MCF 10A (cell line): Measurements from ENCODE around the gene TAF3. TPM values are rescaled to one million over a fixed set of nuclear protein-coding genes. Genes with fewer than 3 reads are reported as not detected.
A peak's percentile ranks its signal among the peaks of the same experiment; 100 is the strongest.

Experiments used
- BruUV-seq: library from RNA; stranded (reverse); fragments of 400-500 nt; replicated peaks from 2 replicates; lab custom pipeline; 2021; lab: Mats Ljungman, UMichigan
- CTCF ChIA-PET: fragments of 300-600 bp; sonication (Branson Sonifier 250); formaldehyde crosslinking; extraction: SDS; loops from one replicate; lab custom pipeline; 2021; ENCODE audit warnings: antibody characterized with exemption, inconsistent platforms; lab: Yijun Ruan, JAX
- POLR2A ChIA-PET: fragments of 300-600, 350-650 bp; sonication (Branson Sonifier 250); formaldehyde crosslinking; extraction: SDS; loops from one replicate; lab custom pipeline; 2020; ENCODE audit warnings: antibody characterized with exemption, inconsistent platforms; lab: Yijun Ruan, JAX
- DNase-seq: peaks from one replicate; pipeline ENCODE4 v3.0.0-alpha.2; 2018; ENCODE audit not compliant: unreplicated experiment
- H3K27ac Mint-ChIP-seq: one replicate; pipeline ENCODE4 v1.8.0; 2022; ENCODE audit warnings: mild to moderate bottlenecking, low read depth, mixed read lengths; ENCODE audit not compliant: unreplicated experiment
- H3K27me3 Mint-ChIP-seq: one replicate; pipeline ENCODE4 v1.8.0; 2022; ENCODE audit warnings: mixed read lengths; ENCODE audit not compliant: insufficient read depth, unreplicated experiment
- H3K36me3 Mint-ChIP-seq: one replicate; pipeline ENCODE4 v1.8.0; 2022; ENCODE audit warnings: mild to moderate bottlenecking, moderate library complexity, mixed read lengths; ENCODE audit not compliant: insufficient read depth, unreplicated experiment
- H3K4me1 Mint-ChIP-seq: one replicate; pipeline ENCODE4 v1.8.0; 2022; ENCODE audit warnings: mixed read lengths; ENCODE audit not compliant: insufficient read depth, unreplicated experiment
- H3K4me3 Mint-ChIP-seq: one replicate; pipeline ENCODE4 v1.8.0; 2022; ENCODE audit warnings: mild to moderate bottlenecking, moderate library complexity, mixed read lengths; ENCODE audit not compliant: unreplicated experiment
- H3K9me3 Mint-ChIP-seq: one replicate; pipeline ENCODE4 v1.8.0; 2022; ENCODE audit warnings: mixed read lengths; ENCODE audit not compliant: unreplicated experiment
- CTCF ChIP-seq: fragments of 200-600 bp; IDR thresholded peaks from one replicate; pipeline ENCODE4 v1.8.0; 2022; ENCODE audit warnings: antibody characterized with exemption, mild to moderate bottlenecking; ENCODE audit not compliant: unreplicated experiment
- intact Hi-C: fragments of 100-400 bp; cut with micrococcal nuclease; formaldehyde crosslinking; loops from 2 replicates; pipeline ENCODE4 v1.14.1; 2022
- total RNA-seq: library from RNA; stranded (reverse); gene quantifications from 2 replicates; pipeline ENCODE4 v1.2.3, GENCODE V29; 2022

Gene TAF3
- total RNA-seq, 1 experiment from 2014 or later, result 9.9 TPM

GRCh38 chr10:7788639-7789286 lies 29.5 kb upstream of the TAF3 start:
- Mint-ChIP-seq H3K4me3 (no peak overlapping the region), H3K4me1 (peaks cover 37% of the 10 kb centered on the region), H3K27me3 (no peaks in the 10 kb centered on the region), H3K9me3 (no peaks in the 10 kb centered on the region), H3K27ac (no peak overlapping the region), H3K36me3 (peaks cover 29% of the 10 kb centered on the region)
- ChIA-PET POLR2A (interaction anchor here (0.5 to 3.5 kb wide), 31 partner anchors 9 to 1467 kb away, joined by 3 to 129 read pairs (median 3); partner anchors contain the start of gene TAF3), CTCF (interaction anchor here (0.7 to 1.2 kb wide), 4 partner anchors 28 to 330 kb away, joined by 3 read pairs; no protein-coding TSS in a partner anchor)
- BruUV-seq, result TSS peak; percentile 37
- DNase-seq, result peak; percentile 65
- no peak for TF ChIP-seq CTCF
- intact Hi-C loops, result loop anchor here (1.0 kb wide), 1 partner anchor 30 kb away; the partner anchor contains the start of gene TAF3

GRCh38 chr10:7789390-7789789 lies 28.9 kb upstream of the TAF3 start:
- H3K4me3 Mint-ChIP-seq, result no peak overlapping the region
- TF ChIP-seq CTCF, result no peak
- H3K9me3 Mint-ChIP-seq, result no peaks in the 10 kb centered on the region
- peaks cover 29% of the 10 kb centered on the region for H3K36me3 Mint-ChIP-seq
- peak; percentile 23 for DNase-seq
- no TSS peak for BruUV-seq
- POLR2A ChIA-PET, result interaction anchor here (0.6 to 3.5 kb wide), 10 partner anchors 9 to 1365 kb away, joined by 3 to 129 read pairs (median 16); partner anchors contain the start of gene TAF3
- H3K27me3 Mint-ChIP-seq, result no peaks in the 10 kb centered on the region
- no peak overlapping the region for H3K27ac Mint-ChIP-seq
- H3K4me1 Mint-ChIP-seq, result peaks cover 33% of the 10 kb centered on the region
- CTCF ChIA-PET, result interaction anchor here (0.5 to 1.2 kb wide), 4 partner anchors 29 to 177 kb away, joined by 3 read pairs; partner anchors contain the start of gene TAF3
- intact Hi-C loops, result no loop called here

- intact Hi-C loops, result no loop called here
- ChIA-PET CTCF (interaction anchor here (0.8 to 1.4 kb wide), 3 partner anchors 23 to 1512 kb away, joined by 3 to 4 read pairs (median 3); no protein-coding TSS in a partner anchor), POLR2A (interaction anchor here (1.6 to 2.4 kb wide), 2 partner anchors 16 to 26 kb away, joined by 9 to 17 read pairs; partner anchors contain the start of gene TAF3)
- no TSS peak for BruUV-seq
- Mint-ChIP-seq H3K4me3 (no peak overlapping the region), H3K27ac (peak overlapping the region; percentile 52), H3K9me3 (no peaks in the 10 kb centered on the region), H3K36me3 (peaks cover 46% of the 10 kb centered on the region), H3K4me1 (peaks cover 48% of the 10 kb centered on the region), H3K27me3 (no peaks in the 10 kb centered on the region)
- no peak for DNase-seq
- no peak for TF ChIP-seq CTCF
These were observed 25.8 kb upstream of the TAF3 start for GRCh38 chr10:7792541-7792940.
